ENCODE measurements around the gene HOXB5.

HOXB5 gene

DNA sequence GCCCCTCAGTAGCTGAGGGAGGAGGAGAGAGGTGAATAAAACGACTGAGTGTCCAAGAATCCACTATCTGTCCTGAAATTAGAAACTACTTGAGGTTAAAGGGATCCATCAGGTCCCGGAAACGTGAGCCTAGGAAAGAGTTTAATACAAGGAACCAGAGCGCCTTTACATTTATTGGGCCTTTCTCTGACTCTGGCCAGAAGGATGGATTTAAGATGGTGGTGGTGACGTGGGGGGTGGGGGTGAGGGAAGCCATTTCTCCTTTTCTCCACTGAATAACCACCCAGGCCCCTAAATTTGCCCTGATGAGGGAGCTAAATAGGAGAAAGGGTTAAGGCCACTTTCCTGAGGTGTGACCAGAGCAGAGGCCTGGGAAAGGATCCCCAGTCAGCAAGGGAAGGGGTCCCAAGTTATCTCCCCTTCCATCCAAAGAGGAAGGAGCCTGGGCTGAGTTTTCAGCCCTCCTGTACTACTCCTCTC is 33.6 kb upstream of the HOXB5 start:
- Histone ChIP-seq H3K36me3 (ENCODE audit: insufficient read depth, low read length) (no peaks in the 10 kb centered on the region), H4K20me1 (ENCODE audit: insufficient read depth, low read length) (no peaks in the 10 kb centered on the region; the same call in 1 of the 2 replicates), H3K9me3 (ENCODE audit: insufficient read depth, low read length, severe bottlenecking) (no peaks in the 10 kb centered on the region), H3K79me2 (ENCODE audit: insufficient read depth, low read length) (no peaks in the 10 kb centered on the region), H3K27me3 (ENCODE audit: insufficient read depth, low read length, poor library complexity) (peaks cover 60% of the 10 kb centered on the region), H3K4me1 (ENCODE audit: insufficient read depth, low read length) (no peaks in the 10 kb centered on the region), H3K4me3 (ENCODE audit: low read depth in 1 of 2, low read length in 2 of 2) (no peak overlapping the region), H2AFZ (ENCODE audit: low read depth, low read length) (no peak overlapping the region), H3K4me2 (ENCODE audit: insufficient read depth, low read length) (no peak overlapping the region), H3K9ac (ENCODE audit: low read depth, low read length) (no peak overlapping the region), H3K27ac (ENCODE audit: low read length) (no peak overlapping the region)
- ATAC-seq (ENCODE audit: insufficient read depth, low read depth) (no peak), DNase-seq (no peak)
- no peak for TF ChIP-seq EZH2 (IDR thresholded peaks at IDR 0.05; ENCODE audit: borderline replicate concordance, low read depth, low read length, severe bottlenecking)

DNA sequence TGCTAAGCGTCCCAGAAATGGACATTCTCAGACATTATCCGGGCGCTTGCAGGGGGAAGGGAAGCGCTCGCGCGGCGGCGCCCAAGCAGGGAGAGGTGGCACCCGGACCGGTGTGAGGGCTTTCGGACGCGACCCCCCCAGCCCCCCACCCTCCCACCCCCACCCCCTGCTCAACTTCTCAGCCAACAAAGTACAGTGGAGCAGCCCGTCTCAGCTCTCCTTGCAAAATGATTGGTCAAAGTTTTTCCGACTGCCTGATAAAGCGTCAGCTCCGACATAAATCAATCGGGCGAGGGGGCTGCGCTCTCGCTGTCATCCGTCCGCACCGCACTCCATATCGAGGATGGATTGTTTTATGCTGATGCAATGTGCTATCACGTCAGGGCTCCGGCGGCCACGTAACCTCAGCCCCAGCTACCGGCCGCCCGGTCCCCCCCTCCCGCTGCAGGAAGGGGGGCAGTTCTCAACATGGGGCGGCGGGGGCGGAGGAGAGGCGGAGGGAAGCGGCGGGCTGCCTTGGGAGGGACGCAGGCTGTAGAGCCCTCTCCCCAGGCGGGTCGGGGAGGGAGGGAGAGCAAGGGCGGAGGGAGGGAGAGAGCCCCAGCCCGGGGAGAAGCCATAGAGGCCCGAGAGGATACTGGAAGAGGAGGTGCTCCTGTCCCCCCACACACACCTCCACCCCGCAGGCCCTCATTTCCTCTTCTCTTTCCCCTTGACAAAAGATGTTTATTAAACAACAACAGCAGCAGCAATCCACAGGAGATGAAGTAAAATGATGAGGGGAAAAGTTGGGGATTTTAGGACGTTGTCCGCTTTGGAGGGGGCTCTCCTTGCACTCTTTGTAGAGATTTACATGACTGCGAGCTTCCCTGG is 32.9 kb upstream of the HOXB5 start, which contains the start of gene HOXB9:
HOXB9 (minus strand) TSS at position 114 of the 873 bp plus-strand sequence; CDS start at position 25, 89 bp downstream.
- Histone ChIP-seq H3K79me2 (ENCODE audit: insufficient read depth, low read length) (no peaks in the 10 kb centered on the region), H3K4me2 (ENCODE audit: insufficient read depth, low read length) (no peak within 1 kb of the TSS), H3K9ac (ENCODE audit: low read depth, low read length) (no peak within 1 kb of the TSS), H3K36me3 (ENCODE audit: insufficient read depth, low read length) (no peaks in the 10 kb centered on the region), H2AFZ (ENCODE audit: low read depth, low read length) (no peak within 1 kb of the TSS), H3K27ac (ENCODE audit: low read length) (no peak within 1 kb of the TSS), H4K20me1 (ENCODE audit: insufficient read depth, low read length) (no peaks in the 10 kb centered on the region; the same call in 1 of the 2 replicates), H3K9me3 (ENCODE audit: insufficient read depth, low read length, severe bottlenecking) (no peaks in the 10 kb centered on the region), H3K4me3 (ENCODE audit: low read depth in 1 of 2, low read length in 2 of 2) (no peak within 1 kb of the TSS), H3K4me1 (ENCODE audit: insufficient read depth, low read length) (no peaks in the 10 kb centered on the region), H3K27me3 (ENCODE audit: insufficient read depth, low read length, poor library complexity) (peaks cover 66% of the 10 kb centered on the region)
- no peak for TF ChIP-seq EZH2 (IDR thresholded peaks at IDR 0.05; ENCODE audit: borderline replicate concordance, low read depth, low read length, severe bottlenecking)
- TF ChIP-seq, protein P1, sequence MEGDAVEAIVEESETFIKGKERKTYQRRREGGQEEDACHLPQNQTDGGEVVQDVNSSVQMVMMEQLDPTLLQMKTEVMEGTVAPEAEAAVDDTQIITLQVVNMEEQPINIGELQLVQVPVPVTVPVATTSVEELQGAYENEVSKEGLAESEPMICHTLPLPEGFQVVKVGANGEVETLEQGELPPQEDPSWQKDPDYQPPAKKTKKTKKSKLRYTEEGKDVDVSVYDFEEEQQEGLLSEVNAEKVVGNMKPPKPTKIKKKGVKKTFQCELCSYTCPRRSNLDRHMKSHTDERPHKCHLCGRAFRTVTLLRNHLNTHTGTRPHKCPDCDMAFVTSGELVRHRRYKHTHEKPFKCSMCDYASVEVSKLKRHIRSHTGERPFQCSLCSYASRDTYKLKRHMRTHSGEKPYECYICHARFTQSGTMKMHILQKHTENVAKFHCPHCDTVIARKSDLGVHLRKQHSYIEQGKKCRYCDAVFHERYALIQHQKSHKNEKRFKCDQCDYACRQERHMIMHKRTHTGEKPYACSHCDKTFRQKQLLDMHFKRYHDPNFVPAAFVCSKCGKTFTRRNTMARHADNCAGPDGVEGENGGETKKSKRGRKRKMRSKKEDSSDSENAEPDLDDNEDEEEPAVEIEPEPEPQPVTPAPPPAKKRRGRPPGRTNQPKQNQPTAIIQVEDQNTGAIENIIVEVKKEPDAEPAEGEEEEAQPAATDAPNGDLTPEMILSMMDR (IDR thresholded peaks at IDR 0.05; ENCODE audit: borderline replicate concordance, extremely low read depth, low read length, poor library complexity, severe bottlenecking): no peak
- DNase-seq (no peak), ATAC-seq (ENCODE audit: insufficient read depth, low read depth) (no peak)

DNA sequence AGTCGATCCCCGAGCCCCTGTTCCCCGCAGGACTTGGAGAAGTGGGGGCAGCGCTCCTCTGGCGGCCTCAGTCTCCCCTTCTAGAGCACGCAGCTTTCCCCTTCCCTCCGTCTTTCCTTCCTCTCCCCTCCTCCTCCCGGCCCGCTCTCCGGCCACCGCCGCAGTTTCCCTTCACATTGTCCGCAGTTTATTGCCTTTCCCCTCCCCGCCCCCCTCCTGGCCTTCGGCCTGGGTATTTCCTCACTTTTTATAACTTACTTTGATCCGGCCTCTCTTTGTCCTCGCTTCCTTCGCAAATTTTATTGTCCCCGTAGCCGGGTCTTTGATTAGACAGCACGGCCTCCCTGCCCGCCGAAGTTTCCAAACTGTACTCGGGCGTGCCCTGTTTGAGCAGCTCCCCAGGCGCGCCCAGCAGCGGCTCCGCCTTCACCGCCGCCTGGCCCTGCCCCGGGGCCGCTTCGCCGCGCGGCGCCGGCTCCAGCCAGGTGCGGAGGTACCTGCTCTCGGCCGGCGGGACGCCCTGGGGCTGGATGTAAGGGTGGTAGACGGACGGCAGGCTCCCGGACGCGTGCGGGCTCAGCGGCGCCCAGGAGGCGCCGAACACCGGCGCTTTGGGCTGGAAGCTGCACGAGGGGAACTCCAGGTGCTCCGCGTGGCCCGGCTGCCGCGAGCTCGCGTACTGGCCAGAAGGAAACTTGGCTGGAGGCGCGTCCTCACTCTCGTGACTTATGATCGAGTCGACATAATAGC is 32.1 kb upstream of the HOXB5 start:
- H4K20me1 ChIP-seq (ENCODE audit: insufficient read depth, low read length): no peaks in the 10 kb centered on the region; the same call in 1 of the 2 replicates
- no peak overlapping the region for H2AFZ ChIP-seq (ENCODE audit: low read depth, low read length)
- no peak overlapping the region for H3K4me2 ChIP-seq (ENCODE audit: insufficient read depth, low read length)
- ATAC-seq (ENCODE audit: insufficient read depth, low read depth) (no peak), DNase-seq (no peak)
- no peak overlapping the region for H3K4me3 ChIP-seq (ENCODE audit: low read depth in 1 of 2, low read length in 2 of 2)
- TF ChIP-seq, protein P1 (IDR thresholded peaks at IDR 0.05; ENCODE audit: borderline replicate concordance, extremely low read depth, low read length, poor library complexity, severe bottlenecking): no peak
- TF ChIP-seq EZH2 (IDR thresholded peaks at IDR 0.05; ENCODE audit: borderline replicate concordance, low read depth, low read length, severe bottlenecking): no peak
- H3K9ac ChIP-seq (ENCODE audit: low read depth, low read length): no peak overlapping the region
- H3K4me1 ChIP-seq (ENCODE audit: insufficient read depth, low read length): no peaks in the 10 kb centered on the region
- H3K9me3 ChIP-seq (ENCODE audit: insufficient read depth, low read length, severe bottlenecking): no peaks in the 10 kb centered on the region
- H3K27me3 ChIP-seq (ENCODE audit: insufficient read depth, low read length, poor library complexity): peaks cover 64% of the 10 kb centered on the region
- no peak overlapping the region for H3K27ac ChIP-seq (ENCODE audit: low read length)
- no peaks in the 10 kb centered on the region for H3K79me2 ChIP-seq (ENCODE audit: insufficient read depth, low read length)
- no peaks in the 10 kb centered on the region for H3K36me3 ChIP-seq (ENCODE audit: insufficient read depth, low read length)

Measured in DND-41 (cell line).